Activated CD8-positive, alpha-beta memory T cell treated with anti-CD3 and anti-CD28 coated beads for 48 hours (primary cell): Measurements from ENCODE around the gene FDXACB1.

Source experiments
- DNase-seq, 3 experiments: peaks; one replicate each; pipeline ENCODE4 v3.0.0-alpha.2; 2020; ENCODE audit warnings: low read depth in 2 of 3, low spot score in 2 of 3

FDXACB1 gene, protein sequence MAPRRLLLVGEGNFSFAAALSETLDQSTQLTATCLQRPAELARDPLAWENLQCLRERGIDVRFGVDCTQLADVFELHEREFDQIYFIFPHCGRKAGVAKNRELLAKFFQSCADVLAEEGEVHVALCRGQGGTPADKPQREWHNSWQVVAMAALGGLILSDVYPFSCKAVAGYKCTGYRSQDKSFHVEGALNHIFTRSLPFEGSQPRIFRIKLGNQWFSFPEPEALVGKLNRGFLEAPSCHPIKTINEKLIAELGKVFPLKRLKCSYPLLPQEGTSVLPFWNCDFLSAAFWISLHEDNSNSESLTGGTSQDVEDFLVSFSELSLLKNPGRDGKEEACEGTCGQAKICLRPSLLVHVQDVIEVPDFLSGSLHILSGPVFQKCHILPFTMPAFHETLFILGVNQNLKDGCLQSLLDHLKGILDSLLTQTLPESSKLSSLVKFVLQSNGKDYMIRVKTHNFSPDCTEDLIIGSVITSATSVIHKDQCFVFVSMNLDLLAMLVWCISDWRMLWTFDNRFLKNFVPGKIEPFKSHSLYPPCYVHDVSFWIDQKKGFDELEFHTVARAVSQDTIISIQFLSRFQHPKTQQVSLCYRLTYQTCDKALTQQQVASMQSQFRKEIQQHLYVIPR

DNA sequence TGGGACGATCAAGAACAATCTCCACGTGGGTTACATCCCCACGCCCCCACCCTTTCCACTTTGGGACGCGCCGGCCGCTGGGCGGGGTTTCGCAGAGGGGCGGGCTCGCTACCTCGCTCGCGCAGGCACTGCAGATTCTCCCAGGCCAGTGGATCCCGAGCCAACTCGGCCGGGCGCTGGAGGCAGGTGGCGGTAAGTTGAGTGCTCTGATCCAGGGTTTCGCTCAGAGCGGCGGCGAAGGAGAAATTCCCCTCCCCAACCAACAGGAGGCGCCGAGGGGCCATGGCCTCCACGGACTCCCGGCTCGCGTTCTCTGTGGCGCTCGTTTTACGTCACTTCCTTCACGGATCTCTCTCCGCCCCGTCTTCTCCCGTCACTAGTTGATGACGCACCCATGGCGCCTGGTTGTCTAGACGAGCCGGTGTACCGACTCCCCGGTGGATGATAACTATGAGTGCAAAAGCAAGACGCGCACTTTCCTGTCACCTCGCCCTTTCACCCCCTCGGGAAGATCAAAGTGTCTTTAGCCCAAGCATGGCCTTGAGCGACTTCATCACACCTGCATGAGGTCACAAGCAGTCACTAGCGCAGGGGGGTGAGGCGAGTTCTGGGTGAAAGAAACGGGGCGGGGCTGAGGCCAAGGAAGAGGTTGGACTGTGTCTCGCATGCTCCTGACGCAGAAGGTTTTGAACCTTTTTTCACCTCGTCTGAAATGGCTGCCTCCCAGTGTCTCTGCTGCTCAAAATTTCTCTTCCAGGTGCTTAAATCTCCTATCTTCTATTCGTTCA, at the start of gene FDXACB1, which contains the start of gene CFAP68:
TSS of gene FDXACB1 (minus strand) at position 317 of the 788 bp plus-strand sequence. CDS start at position 284, 33 bp downstream.
TSS of gene CFAP68 (plus strand) at position 693 of the 788 bp plus-strand sequence. CDS start at position 713, 20 bp downstream.
- DNase-seq, result peak; percentile 85 to 93 (median 86)

DNA sequence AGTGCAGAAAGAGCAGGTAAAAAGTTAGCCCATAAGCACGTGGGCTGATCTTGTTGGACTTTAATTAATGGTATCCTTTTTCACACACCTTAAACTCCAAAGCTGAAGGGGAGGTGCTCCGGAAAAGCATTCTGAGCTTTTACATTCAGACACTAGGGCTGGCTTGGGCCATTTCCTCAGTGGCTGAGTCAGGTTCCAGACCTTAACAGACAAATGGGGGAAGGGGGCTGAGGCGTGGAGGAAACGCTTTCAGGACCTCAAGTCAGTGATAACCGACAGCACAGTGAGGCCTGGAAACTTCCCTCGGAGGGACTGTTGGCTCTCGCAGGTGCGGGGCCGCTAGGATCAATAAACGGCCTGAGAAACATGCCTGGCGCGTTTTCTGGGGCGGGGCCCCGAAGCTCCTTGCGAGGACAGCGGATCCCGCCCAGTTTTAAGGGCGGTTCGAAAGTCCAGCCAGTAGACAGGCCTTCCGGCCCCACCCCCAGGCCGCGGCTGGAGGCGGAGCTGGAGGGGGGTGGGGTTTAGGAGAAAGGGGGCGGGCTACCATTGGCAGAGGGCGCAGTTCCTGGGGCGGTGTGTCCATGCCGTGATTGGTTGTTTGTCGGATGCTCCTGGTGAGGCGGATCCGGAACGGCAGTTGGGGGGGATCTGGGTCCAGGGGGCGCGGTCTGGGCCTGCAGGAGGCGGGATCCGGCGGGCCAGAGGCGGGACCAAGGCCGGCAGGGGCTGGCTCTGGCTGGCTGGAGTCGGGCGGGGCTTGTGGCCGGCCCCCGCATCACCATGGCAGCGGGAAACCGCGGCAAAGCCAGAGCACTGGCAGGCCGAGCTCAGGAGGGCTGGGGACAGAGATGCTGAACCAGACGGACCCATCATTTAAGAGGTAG, 47.8 kb upstream of the FDXACB1 start:
- DNase-seq, result peak; percentile 74 to 95 (median 79)

DNA sequence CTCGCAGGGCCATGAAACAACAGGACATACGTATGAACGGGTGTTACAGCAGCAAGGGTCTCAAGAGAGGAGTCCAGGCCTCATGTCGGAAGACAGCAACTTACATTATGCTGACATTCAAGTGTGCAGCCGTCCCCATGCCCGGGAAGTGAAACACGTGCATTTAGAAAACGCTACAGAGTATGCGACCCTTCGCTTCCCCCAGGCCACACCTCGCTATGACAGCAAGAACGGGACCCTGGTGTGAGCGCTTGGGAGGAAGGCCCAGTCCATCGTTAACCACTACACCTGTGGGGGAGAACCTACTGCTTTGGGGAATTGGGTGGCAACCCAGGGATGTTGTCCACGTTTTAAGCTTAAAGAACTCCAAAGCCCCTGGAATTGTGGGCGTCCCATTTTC, 47.0 kb upstream of the FDXACB1 start:
- no peak for DNase-seq

DNA sequence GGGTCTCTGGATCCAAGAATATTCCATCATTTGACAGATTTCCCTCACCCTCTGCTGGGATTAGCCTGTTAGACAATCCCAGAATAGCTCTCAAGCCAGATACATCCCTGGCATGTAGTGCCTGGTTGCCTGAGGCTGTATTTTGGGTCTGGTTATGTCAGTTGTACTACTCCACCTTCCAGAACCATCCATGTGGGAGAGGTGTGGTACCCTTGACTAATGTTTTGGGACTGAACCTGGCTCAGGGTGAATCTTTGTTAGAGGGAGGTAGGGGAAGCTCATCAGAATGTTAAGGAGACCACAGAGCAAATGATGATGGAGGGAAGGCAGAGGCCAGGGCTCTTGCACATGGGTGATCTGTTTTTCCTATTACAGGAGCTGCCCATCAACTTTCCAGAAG, 45.0 kb upstream of the FDXACB1 start:
- no peak for DNase-seq

DNA sequence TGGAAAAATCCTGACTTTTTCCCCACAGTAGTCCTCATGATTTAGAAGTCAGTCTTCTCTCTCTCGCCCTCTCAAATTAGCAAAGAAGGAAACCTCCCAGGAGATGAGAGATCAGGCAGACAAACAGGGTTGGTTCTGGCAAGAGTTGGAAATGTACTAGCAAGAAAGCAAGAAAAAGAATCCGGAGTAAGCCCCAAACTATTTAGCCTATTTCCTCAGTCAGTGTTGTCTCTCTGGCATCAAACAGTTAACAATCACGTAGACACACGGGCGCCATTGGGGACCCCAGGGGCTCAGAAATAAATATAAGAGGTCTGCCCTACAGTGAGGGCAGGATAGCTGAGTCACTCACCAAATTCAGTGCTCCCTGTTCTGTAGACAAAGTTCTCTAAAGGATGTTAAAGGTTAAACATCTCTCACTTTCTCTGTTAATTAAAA, 44.4 kb upstream of the FDXACB1 start:
- DNase-seq, result no peak

DNA sequence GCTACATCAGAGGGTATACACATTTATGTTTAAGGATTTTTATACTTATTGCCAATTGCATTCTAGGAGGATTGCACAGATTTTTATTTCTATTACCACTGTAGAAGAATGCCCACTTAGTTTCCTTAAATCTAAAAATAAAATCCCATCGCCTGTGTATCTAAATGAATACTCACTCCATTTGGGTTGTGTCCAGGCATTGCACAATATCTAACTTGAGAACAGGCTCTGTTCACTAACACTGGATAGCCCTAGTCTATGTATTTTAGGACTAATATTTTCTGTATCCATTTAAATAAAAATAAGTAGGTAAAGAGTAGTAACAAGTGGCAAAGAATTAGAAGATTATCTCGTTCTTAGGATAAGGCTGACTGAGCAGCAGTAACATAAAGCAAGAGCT, 43.8 kb upstream of the FDXACB1 start:
- DNase-seq, result no peak

DNA sequence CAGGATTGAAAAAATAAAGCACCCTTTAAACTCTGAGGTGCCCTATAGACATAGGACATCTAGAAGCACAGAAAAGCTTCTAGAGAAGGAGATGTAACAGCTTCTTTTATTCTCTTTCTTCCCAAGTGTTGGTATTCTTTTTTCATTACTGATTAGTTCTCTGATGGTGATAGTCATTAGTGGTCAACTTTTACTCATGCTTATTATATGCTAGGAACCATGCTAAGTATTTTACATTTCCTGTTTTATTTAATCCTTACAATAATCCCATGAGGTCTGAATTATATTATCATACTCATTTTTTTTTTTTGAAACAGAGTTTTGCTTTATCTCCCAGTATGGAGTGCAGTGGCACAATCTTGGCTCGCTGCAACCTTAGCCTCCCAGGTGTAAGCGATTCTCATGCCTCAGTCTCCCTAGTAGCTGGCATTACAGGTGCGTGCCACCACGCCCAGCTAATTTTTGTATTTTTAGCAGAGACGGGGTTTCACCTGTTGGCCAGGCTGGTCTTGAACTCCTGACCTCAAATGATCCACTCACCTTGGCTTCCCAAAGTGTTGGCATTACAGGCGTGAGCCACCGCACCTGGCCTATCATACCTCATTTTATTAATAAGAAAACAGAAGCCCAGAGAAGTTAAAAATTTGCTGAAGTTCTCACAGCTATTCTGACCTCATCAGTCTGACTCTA, 42.7 kb upstream of the FDXACB1 start:
- no peak for DNase-seq

DNA sequence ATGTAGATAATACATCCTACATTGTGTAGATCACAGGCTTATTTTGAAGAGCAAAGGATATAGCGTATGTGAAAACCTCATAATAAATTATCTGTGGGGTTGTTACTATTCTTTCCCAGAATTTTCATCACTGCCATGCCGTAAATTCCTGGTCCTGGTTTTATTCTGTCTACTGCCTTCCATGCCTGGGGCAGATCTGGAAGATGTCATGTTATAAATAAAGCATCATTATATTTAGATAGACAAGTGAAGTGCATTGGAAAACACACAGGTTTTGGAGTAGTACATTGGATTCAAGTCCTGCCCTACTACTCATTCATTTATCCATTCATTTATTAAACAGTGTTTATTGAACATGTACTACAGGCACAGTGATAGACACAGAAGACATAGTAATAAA, 41.9 kb upstream of the FDXACB1 start:
- DNase-seq, result no peak

DNA sequence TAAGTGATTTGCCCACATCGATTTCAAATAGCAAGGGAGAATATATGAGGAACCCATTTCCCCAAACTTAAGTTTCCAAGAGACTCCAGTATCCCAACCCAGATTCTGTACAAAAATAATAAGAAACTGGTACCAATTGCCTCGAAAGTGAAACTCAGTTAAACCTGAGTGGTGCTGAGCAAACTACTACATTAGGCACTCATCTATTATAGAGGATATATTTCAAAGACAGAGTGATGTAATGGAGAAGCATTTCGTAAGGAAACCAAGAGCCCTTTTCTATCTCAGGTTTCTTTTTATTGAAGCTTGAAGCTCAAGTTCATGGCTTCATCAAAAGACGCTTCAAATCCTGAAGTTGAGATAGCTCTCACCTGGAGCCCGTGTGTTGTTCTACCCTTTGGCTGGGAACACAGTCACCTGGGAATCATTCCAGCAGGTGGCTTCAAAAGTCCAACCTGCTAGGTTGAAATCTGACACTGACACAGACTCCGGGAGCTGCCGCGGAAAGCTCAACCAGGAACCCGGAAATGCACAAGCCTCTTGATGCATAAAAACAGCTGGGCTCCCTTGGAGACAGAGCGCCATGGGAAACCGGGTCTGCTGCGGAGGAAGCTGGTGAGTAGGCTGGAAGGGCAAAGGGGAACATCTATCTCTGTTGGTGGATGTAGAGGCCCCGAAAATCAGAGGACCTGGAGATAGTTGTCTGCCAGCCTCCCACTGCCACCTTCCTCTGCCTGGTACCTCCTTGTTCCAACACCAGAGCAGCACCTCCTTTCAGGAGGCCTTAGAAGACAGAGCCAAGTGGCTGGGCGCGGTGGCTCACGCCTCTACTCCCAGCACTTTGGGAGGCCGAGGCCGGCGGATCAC, 39.7 kb upstream of the FDXACB1 start, which contains the start of gene C11orf52:
TSS of gene C11orf52 (plus strand) at position 524 of the 867 bp plus-strand sequence. CDS start at position 584, 60 bp downstream.
- no peak for DNase-seq

DNA sequence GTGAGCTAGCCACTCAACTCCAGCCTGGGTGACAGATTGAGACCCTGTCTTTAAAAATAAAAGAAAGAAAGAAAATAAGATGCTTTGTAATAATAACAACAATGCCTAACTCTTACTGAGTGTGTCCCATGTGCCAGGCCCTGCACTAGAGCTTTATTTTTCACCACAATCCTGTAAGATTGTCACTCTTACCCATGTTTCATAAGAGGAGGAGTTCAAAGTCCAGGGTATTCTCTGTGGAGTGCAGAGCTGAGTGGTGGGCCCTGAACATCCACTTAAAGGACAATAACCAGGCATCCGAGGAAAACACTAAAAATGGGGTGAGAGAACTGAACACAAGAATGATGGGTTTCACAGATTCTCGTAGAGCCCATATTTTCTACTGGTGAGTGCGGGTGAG, 38.8 kb upstream of the FDXACB1 start:
- DNase-seq, result no peak

DNA sequence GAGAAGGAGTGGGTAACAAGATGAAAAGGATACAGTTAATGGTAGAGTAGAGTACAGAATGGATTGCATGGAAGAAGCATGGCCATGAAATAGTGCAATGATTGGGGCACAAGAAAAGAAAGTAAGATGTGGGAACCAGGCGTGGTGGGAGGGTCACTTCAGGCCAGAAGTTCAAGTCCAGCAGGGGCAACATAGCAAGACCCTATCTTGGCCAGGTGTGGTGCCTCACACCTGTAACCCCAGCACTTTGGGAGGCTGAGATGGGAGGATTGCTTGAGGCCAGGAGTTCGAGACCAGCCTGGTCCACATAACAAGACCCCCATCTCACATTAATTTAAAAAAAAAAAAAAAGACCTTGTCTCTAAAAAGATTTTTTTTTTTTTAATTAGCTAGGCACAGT, 38.3 kb upstream of the FDXACB1 start:
- DNase-seq, result no peak

DNA sequence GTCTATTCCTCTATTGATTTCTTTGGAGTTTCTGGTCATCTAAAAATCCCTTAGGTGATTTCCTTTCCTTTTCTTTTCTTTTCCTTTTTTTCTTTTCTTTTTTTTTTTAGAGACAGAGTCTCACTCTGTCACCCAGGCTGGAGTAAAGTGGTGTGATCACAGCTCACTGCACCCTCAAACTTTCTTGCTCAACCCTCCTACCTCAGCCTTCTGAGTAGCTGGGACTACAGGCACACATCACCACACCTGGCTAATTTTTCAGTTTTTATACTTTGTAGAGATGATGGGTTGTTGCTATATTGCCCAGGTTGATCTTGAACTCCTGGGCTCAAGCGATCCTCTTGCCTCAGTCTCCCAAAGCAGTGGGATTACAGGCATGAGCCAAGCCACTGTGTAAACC, 37.8 kb upstream of the FDXACB1 start:
- no peak for DNase-seq

DNA sequence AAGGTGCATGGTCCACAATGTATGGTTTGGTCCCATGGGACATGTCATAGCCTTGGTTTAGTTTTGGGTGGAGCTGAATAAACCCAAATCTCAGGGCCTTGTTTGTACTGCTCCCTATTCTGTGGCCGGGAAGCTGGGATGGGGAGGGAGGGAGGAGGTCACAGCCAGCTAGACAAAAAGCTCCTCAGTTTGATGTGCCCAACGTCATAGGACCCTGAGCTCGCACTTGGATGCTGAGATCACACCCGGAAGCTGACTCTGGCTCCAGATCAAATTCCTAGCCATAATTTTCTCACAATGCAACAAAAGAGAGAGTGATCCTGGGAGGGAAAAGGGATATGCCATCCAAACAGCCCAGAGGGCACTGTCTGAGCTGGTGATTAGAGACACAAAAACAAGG, 35.0 kb upstream of the FDXACB1 start:
- DNase-seq, result no peak

DNA sequence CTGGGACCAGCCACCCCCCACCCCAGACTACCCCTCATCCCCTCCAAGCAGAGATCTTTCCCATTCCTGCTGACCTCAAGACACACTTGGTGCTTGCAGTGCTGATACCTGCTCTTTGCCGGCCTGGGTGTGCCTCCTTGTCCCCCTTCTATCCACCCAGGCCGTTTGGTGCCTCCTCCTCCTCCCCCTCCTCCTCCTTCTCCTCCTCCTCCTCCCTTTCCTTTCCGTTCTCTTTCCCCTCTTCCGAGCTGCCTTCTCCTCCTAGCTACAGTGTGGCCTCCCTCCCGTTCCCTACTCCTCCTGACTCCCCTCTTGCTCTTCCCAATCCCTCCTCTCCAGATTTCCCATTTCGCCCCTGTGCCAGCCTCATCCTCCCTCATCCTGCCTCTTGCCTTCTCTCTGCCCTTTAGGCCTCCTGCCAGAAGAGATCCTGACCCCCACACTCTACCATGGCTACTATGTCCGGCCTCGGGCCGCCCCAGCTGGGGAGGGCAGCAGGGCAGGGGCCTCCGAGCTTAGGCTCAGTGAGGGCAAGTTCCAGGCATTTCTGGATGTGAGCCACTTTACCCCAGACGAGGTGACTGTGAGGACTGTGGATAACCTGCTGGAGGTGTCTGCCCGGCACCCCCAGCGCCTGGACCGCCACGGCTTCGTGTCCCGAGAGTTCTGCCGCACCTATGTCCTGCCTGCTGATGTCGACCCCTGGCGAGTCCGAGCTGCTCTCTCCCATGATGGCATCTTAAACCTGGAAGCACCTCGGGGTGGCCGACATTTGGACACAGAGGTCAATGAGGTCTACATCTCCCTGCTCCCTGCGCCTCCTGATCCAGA, 34.3 kb upstream of the FDXACB1 start:
- DNase-seq, result no peak

DNA sequence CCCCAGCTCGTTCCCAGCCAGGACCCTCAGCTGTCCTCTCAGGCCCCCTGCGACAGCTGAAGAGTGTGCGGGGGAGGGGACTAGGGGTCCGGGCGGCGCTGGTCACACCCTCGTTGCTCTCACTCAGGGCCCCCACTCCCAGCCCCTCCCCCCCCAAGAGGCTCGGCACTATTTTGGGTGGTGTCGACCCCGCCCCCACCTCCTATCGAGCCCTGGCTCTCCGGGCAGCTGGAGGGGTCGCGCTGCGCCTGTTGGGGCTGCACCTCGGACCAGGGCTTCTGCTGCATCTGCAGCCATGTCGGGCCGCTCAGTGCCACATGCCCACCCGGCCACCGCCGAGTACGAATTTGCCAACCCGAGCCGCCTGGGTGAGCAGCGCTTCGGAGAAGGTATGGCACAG, 33.6 kb upstream of the FDXACB1 start, which contains the start of gene HSPB2:
TSS of gene HSPB2 (plus strand) at position 200 of the 400 bp plus-strand sequence. CDS start at position 296, 96 bp downstream.
- no peak for DNase-seq

DNA sequence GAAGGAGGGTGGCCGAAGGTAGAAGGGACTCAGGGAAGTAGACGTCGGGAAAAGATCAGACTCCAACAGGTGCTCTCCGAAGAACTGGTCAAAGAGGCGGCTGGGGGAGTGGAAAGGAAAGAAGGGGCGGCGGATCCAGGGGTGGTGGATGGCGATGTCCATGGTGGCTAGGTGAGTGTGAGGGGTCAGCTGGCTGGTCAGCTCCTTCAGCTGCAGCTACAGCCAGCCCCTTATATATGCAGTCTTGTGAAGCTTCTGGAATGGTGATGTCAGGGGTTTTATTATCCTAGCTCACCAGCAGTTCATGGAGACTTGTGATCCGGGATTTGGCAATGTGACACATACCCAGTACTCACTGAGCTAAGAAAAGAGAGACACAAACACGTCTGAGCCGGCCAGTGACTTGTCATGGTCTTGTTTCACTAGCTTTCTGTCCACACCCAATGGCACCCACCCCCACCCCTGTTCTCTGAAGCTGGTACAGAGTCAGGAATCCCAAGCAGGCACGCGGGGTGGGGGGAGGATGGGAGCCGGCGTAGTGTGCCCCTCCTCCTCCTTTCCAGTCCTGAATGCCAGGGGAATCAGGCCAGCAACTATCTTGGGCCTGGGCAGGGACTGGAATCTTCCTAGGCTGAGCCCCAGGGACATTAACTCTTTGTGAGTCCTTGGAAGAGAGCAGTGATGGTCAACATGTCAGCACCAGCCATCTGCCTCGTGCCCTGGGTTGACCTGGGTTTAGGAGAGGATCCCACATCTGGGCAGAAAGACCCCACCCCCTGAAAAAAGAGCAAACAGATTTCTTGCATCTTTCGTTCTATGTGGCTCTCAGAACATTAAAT, 32.8 kb upstream of the FDXACB1 start, which contains the start of gene CRYAB:
TSS of gene CRYAB (minus strand) at position 208 of the 839 bp plus-strand sequence. CDS start at position 162, 46 bp downstream.
- no peak for DNase-seq
